Activated CD4-positive, alpha-beta T cell treated with anti-CD3 and anti-CD28 coated beads, Interleukin-2, amount 50 U/mL, for 16 hours (primary cell): ENCODE measurements around the gene PEX11G.

Source experiments
- DNase-seq: peaks from one replicate; pipeline ENCODE4 v3.0.0-alpha.2; 2020

Gene PEX11G

GRCh38 chr19:7492558-7492957 is 3.7 kb upstream of the PEX11G start:
- DNase-seq, result no peak

- peak; percentile 89 for DNase-seq
Observed at GRCh38 chr19:7492142-7492541, 3.3 kb upstream of the PEX11G start.

DNA sequence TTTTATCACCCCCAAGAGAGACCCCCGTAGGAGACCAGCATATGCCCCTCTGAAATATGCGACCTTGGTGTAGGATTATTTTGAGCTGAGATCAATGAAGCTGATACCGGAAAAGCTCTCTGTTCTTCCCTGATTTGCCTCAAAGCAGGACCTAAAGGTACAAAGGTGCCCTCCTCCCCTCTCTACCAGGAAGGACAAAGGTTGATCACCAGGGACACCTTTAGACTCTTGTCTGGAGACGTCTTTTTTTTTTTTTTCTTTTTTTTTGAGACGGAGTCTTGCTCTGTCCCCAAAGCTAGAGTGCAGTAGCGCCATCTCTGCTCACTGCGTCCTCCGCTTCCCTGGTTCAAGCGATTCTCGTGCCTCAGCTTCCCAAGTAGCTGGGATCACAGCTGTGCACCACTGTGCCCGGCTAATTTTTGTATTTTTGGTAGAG is 792 bp upstream of the PEX11G start:
- DNase-seq, result no peak

GRCh38 chr19:7486923-7487322 is 1.9 kb downstream of the PEX11G start:
- no peak for DNase-seq

DNA sequence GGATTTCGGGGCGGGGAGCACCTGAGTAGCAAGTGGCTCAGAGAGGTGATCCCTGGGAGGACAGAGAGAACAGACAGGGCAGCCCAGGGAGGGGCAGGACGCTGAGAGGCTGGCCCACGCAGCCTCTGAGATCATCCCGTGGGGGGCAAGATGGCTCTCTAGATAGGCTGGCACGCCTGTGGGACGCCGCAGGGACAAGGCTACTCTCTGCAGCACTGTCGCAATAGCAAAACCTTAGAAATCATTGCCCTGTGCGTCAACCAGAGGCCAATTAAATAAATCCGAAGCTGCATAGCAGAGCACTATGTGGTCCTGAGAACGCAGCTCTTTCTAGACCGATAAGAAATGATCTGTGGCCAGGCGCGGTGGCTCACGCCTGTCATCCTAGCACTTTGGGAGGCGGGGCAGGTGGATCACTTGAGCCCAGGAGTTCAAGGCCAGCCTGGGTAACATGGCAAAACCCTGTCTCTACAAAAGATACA is 5.1 kb downstream of the PEX11G start:
- DNase-seq, result no peak

DNA sequence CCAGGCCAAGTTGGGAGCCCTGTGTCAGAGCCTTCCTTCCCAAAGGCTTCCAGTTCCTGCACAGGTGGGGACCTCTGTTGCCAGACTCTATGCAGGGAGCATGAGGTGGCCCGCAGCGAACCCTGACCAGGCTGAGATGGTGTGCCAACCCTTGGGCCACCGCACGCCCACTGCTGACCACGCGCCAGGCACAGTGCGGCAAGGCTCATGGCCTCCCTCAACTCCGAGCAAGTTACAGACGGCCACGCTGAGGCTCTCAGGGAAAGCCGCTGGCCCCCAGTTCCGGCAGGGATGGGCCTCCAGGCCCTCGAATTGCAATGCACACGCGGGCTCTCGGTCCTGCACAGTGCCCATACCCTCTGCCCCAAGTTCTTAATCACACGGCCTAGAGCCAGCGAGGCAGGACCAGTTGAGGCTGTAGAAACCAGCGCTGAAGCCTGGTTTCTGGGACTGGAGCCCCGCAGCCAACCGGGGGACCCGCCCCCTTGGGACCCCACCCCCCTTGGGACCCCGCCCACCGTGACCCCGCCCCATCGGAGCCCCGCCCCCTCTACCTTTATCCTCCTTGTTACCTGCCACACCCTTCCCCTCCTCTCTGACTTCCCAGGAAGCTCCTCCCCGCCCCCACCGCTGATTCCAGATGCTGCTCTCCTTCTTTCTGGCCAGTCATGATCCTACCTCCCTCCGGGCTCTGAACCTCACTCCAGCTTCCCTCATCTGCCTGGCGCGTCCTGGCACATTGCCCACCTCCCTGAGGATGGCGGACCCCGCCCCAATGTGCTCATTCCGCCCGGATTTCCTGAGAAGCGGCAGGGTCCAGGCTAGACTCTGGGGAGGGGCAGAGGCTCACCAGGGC is 6.0 kb downstream of the PEX11G start:
- no peak for DNase-seq

- DNase-seq, result no peak
Observed at GRCh38 chr19:7480970-7481255, 7.9 kb downstream of the PEX11G start.

DNA sequence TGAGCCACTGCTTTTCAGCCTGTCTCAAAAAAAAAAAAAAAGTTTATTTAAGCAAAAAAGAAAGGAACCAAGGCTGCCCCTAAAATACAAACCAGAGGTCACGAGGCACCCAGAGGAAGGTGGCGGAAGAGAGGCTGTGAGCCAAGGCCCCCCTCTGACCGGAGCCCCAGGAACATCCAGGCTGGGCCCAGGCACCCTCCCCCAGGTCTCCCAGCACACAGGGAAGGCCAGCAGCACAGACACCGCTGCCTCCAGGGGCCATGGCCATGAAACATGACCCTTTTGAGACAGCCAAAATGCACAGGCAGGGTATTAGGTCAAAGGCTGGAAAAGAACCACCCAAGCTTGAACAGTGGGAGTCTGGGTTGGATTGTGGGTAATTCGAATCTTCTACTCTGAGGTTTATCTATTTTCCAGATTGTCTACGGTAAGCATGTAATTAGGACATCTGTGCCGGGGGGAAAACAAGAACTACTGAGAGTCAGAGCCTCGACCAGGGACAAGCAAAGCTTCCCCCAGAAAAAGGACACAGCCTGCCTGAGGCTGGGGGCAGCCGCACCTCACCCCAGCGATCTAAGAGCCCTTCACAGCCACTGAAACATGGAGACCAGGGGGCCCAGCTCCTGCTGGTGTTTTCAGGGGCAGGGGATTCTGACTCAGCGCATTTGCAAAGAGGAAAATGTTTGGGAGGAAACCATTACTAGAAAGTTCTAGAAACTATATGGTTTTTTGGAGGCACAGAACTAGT is 8.4 kb downstream of the PEX11G start:
- DNase-seq, result no peak

GRCh38 chr19:7478843-7479227 is 10.0 kb downstream of the PEX11G start:
- DNase-seq, result no peak

DNA sequence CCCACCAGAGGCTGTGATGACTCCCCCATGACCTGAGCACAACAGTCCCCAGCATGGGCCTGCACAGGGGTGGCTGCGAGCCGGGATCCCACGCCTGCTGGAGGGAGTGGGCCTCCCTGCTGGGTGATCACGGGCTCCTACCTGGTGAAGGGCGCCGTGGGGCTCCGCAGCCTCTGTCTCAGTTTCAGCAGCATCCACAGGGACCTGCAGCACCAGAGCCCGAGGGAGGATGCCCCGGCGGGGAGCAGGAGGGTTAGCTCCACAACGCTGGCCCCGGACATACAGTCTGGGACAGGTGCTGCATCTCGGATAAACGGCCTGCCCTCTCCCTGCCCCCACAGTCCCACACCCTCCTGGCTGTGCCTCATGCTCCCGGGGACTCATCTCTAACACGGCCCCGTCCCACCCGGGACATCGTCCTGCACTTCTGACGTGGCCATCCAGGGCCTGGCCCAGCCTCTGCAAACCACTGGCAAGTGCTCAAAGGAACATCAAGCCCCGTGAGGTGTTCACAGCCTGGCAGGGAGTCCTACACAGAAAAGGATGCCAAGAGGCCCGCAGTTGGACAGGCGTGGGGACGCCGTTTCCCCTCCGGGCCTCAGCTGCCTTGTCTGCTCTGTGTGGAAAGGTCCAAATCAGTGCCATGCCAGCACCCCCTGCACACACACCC is 10.5 kb downstream of the PEX11G start:
- DNase-seq, result no peak

DNA sequence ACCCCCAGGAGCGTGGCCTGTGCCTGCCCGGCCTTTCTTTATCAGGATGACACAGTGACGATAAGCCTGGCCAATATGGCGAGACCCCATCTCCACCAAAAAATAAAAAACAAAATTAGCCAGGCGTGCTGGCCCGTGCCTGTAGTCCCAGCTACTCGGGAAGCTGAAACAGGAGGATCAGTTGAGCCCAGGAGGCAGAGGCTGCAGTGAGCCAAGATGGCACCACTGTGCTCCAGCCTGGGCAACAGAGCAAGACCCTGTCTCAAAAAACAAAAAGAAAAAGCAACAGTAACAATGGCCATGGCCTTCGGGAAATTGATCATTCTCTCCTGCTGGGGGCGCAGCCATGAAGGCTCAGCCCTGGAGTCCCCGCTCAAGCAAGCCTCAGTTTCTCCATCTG is 11.1 kb downstream of the PEX11G start:
- DNase-seq, result no peak

GRCh38 chr19:7476777-7477494 is 11.9 kb downstream of the PEX11G start:
- DNase-seq, result no peak

- no peak for DNase-seq
Observed at GRCh38 chr19:7476241-7476640, 12.6 kb downstream of the PEX11G start.

- no peak for DNase-seq
Observed at GRCh38 chr19:7475665-7476064, 13.2 kb downstream of the PEX11G start.

DNA sequence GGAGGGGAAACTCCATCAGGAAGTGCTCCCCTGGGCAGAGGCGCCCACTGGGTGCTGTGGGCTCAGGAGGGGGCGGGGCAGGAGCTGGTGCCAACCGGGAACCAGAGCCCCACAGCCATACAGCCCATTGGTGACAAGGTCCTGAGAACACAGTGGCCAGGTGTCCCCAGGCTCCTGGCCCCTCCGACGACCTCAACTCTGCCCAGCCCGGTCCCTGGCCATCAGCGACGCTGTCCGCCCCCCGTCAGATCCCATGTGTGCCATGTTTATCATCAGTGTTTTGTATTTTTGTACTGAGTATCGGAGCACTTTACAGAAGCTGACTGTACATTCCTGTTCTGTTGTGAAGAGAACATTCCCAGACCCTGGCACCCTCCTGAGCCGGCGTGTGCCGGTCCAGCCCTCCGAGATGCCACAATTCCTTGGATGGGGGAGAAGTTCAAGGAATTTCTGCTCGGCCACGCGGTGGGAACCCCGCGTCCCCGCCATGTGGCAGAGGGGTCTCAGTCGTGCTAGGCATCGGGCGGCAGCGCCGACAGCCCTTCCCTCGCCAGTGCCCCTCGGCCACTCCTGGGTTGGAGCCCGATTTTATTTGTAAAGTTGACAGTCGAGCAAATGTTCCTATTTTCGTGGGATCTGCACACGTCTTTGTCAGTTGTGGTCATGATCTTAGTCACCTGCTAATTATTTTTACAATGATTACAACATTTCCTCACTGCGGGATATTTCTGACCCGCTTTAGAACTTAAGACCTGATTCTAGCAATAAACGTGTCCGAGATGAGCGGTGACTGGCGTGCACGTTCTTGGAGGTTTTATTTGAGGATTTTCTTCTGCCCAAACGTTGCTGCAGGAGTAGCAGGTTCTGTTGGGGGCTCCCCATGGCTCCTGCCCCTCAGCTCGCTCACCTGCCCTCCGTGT is 16.9 kb downstream of the PEX11G start:
- DNase-seq, result no peak

- no peak for DNase-seq
Observed at GRCh38 chr19:7470540-7471305, 18.1 kb downstream of the PEX11G start.

DNA sequence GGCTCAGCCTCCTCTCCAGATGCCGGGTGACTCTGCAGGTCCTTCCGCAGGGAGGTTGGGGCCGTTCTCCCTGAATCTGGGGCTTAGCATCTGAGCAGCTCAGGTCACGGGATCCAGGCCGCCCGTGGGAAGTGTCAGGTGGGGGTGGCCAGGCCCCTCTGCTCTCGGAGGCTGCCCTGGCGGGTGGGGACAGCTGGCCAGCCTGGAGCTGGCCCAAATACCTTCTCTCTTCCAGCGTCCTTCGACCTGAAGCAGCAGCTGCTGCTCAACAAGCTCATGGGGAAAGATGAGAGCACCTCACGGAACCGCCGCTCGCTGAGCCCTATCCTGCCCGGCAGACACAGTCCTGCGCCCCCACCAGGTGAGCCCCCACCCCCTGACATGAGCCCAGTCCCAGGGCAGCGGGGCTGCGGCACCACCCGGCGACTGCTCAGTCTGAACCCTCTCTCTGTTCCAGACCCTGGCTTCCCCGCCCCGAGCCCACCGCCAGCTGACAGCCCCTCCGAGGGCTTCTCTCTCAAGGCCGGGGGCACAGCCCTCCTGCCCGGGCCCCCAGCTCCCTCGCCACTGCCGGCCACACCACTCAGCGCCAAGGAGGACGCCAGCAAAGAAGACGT is 19.1 kb downstream of the PEX11G start:
- DNase-seq, result no peak

- no peak for DNase-seq
Observed at GRCh38 chr19:7468840-7469239, 20.0 kb downstream of the PEX11G start.

DNA sequence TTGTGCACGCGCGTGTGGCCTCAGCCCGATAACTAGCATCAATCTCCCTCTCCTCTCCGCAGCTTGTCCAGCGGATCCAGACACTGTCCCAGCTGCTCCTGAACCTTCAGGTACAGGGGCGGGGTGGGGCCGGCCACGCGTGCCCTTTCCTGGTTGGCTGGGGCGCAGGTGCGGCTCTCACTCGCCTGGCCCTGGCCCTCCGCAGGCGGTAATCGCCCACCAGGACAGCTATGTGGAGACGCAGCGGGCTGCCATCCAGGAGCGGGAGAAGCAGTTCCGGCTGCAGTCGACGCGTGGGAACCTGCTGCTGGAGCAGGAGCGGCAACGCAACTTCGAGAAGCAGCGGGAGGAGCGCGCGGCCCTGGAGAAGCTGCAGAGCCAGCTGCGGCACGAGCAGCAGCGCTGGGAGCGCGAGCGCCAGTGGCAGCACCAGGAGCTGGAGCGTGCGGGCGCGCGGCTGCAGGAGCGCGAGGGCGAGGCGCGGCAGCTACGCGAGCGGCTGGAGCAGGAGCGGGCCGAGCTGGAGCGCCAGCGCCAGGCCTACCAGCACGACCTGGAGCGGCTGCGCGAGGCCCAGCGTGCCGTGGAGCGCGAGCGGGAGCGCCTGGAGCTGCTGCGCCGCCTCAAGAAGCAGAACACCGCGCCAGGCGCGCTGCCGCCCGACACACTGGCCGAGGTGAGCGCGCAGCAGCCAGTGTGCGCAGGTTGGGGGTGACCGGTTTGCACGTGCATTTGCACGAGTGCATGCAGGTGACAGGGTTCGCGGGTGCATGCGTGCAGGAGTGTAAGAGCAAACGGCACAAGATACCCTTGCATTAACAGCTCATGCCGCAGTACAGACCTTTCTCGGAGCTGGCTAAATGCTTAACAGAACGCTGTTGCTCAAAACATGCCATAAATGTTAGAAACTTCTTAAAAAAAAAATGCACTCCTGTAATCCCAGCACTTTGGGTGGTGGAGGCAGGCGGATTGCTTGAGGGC is 21.5 kb downstream of the PEX11G start:
- DNase-seq, result no peak
